Activated T-cell treated with anti-CD3 and anti-CD28 coated beads, Interleukin-2, amount 50 U/mL, for 48 hours (primary cell): ENCODE results near the gene AHSG.
A peak's percentile ranks its signal among the peaks of the same experiment; 100 is the strongest.
"Not testable (repeated sequence)": the region's sequence is repeated elsewhere in the genome, so short reads cannot be mapped to it uniquely, and the experiment has no call there.

ENCODE experiments used
- DNase-seq, 2 experiments: peaks; one replicate each; pipeline ENCODE4 v3.0.0-alpha.2; 2020

Gene AHSG

DNA sequence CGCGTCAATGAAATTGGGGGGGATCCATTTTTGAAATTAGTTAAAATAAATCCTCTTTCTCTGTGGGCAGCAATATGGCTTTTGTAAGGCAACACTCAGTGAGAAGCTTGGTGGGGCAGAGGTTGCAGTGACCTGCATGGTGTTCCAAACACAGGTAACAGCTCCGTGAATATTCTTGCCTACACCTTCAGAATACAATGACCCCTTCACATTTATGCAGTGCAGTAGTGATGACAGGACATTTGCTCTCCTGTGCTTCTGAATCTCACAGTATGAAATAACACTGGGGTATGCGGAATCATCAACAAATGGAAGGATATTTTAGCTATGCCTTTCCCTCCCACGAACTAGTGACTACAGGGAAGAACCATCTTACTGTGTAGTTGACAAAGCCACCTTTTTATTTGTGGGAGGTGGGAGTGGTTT, 6.9 kb downstream of the AHSG start:
- DNase-seq = no peak

DNA sequence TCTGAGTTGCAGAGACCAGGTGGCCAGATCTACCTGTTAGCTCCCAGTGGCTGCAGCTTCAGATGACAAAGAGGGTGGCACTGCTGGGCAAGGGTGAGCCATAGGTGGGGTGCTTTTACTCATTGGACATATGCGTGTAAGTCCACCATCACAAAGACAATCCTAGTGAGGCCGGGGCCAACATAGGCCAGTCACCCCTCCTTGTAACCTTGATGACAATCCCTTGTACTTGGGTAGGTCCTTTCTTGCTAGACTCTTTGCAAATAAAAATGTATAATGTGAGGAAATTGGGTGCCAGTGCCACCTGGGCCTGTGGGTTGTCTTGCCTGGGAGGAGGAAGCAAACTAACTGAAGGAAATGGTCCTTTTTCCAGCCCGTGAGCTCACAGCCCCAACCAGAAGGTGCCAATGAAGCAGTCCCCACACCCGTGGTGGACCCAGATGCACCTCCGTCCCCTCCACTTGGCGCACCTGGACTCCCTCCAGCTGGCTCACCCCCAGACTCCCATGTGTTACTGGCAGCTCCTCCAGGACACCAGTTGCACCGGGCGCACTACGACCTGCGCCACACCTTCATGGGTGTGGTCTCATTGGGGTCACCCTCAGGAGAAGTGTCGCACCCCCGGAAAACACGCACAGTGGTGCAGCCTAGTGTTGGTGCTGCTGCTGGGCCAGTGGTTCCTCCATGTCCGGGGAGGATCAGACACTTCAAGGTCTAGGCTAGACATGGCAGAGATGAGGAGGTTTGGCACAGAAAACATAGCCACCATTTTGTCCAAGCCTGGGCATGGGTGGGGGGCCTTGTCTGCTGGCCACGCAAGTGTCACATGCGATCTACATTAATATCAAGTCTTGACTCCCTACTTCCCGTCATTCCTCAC, 7.6 kb downstream of the AHSG start:
- DNase-seq = no peak

DNA sequence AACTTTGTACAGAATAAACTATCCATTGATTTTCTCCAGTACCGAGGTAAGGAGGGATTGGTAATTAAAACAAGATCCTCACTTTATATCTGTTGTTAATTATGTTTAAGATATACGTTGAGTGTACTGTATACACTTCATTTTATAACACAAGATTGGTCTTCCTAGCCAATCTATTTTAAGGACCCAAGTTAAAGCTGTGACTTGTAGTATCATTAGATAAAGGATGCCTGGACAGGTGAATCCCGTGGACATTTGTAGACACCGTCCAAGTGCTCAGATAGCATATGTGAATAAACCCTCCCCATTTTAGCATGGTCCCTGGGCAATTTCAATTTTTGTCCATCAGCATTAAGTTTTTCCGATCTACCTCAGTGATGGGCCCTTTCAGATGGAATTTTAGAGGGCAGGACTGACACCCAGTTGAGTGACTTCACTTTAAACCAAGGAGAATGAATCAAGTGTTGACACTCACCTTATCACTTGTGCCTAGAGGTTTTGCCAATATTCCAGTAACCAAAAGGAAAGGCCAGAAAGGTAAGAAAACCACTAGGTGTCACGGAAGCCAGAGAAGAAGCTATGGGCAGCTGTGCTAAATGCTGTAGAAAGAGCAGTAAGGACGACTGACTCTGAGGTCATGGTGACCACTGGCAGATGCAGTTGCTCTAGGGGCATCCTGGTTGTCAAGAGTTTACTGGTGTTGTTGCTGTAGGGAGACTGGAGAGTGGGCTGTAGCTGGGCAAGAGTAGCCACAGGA, 9.2 kb downstream of the AHSG start:
- no peak for DNase-seq

DNA sequence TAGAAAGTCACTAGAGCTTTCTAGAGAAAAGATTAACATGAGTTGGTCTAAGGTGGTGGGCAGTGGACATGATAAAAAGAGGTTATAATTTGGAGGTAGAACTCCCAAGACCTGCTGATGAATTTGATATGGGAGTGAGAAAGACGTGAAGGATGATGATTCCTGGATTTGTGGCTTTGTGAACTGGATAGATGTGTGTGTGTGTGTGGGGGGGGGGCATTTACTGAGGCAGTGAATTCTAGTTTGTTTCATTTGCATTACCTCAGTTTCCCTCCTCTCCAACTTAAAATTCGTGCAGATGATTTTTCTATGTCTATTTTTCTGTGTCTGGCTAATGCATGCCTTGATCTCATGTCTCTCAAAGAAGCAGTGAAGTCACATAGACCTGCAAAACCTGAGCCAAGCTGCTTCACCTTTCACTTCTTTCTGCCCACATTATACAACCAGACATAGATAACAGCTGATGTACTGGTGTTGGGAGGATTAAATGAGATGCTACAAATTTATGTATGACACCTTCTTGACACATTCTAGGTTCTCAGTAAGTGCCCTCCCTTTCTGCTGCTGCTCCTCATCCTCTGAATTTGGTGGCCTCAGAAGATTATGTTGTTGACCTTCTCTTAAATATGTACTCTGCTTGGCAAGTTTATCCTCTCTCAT, 9.9 kb downstream of the AHSG start:
- no peak for DNase-seq

DNA sequence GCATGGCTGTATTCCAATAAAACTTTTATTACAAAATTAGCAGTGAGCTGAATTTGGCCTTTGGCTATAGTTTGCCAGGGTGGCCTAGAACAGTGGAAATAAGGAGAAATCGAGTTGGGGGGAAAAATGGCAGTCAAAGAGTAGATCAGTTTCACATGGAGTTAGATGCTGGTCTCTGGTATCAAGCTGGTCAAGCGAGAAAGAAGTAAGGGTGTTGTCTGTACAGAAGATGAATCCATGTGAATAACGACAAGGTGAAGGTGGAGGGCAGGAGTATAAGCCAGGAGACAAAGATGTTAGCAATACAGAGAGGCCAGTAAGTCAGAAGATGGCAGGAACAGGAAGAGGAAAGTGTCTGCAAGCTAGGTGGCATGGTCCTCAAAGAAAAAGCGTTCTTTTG, 11.7 kb downstream of the AHSG start:
- no peak for DNase-seq

DNA sequence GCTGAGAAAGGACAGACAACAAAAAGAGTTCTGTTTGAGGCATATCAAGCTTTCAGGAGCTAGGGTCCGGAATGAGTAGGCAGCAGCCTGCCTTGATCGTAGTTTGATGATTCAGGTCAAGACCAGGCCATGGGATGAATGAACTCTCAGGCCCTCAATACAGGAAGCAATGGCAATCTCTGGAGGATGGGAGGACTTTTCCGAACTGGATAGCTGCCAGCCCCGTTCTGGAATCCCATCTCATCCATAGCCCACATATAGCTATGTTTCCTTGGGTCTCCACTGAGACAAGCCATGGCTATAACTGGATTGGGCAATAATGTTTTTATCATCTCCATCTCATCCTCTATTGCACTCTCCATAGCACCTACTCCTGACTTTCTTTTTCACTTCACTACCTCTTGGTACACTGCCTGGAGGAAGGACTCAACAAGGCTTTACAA, 12.8 kb downstream of the AHSG start:
- DNase-seq = no peak

DNA sequence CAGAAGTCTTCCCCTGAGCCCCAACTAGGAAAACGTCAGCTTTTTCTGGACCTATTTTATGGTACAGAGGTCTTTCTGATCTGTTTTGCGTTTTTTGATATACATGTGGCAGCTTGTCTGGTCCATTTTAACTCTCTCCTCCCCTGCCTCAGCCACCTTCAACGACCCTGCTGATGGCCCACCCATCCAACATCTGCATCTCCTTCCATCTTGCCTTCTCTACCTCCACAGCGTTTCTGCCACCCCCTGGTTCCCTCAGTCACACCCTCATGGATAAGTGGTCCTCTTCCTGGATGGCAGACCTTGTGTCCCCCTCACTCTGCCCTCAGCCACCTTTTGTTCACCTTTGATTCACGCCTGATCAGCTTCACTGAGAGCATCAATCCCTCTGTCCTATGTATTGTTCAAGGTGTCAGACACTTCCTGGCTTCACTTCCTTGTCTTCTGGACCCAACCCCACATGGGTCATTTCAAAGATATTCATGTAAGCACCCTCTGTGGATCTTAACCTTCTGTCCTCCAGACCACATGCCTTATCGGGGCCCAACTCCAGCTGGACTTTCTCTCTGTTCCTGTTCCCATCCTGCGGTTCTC, 13.5 kb downstream of the AHSG start:
- no peak for DNase-seq

DNA sequence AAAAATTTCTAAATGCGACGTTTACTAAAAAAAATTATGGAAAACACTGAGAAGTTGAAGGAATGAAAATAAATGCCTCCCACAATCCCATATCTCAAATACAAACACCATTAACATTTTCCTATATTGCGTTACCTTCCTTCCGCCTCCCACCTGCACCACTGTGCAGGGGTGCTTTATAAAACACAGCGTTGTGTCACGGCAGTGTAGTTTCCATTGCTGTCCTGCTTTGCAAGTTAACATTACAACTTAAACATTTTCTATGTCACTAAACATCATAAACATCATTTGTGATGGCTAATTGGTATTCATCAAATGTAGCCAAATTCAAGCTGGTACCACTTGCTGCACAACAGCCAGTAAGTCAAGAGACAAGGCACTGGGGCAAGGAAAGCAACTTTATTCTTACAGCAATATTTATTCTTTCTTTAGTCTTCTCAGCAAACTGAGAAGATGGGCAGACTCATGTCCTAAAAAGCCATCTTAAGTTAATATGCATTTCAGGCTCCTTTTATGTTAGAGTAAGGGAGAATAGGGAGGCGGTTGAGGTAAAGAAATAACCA, 15.1 kb downstream of the AHSG start:
- no peak for DNase-seq

DNA sequence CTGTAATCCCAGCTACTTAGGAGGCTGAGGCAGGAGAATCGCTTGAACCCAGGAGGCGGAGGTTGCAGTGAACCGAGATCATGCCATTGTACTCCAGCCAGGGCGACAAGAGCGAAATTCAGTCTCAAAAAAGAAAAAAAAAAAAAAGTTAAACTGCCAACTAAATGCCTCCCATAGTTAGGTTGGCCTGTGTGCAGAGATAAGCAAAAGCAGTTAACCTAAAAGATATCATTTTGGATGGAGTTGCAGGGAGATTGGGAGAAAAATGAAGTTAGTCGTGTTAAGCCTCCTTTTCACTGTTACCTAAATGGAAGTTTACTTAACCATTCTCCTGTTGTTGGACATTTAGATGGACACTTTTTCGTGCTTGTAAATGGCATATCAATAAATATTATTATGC, 15.9 kb downstream of the AHSG start:
- DNase-seq = no peak

DNA sequence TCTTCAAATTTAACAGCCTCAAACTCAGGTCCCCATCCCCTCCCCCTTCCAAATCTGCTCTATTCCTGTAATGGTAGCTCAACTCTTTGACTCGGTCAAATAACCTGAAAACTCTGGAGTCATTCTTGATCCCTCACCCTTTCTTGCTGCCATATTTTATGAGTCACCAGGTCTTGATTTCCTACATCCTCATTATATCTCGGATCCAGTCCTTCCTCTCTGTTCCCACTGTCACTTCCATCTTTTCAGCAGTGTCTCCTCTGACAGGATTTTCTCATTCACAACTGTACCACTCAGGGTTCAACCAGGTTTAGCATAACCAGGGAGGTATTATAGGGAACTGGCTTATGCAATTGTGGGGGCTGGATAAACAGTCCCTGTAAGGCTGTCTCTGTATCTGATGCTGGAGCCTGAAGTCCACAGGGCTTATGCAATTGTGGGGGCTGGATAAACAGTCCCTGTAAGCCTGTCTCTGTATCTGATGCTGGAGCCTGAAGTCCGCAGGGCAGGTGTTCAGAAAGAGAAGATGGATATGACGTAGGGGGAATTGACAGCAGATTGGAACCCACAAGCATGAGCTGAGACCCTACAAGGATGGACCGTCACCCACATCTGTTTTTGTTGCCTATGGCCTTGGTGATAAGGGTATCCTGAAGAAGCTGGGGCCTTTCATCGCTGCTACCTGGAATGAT, 18.2 kb downstream of the AHSG start:
- no peak for DNase-seq

DNA sequence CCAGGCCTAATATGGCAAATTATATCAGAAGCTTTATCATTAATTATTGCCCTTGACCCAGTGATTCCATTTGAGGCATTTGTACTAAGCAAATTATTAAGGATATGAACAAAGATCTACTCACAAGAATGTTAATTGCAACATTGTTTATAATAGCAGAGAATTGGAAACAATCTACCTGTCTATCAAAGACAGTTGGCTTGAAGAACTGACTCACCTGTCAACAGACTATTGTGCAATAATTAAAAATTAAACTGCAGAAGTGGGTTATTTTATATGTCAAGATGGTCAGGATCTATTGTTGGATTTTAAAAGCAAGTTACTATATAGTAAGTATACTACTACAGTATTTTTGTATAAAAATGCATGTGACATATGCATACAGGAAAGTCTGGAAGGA, 20.6 kb downstream of the AHSG start:
- DNase-seq = no peak

DNA sequence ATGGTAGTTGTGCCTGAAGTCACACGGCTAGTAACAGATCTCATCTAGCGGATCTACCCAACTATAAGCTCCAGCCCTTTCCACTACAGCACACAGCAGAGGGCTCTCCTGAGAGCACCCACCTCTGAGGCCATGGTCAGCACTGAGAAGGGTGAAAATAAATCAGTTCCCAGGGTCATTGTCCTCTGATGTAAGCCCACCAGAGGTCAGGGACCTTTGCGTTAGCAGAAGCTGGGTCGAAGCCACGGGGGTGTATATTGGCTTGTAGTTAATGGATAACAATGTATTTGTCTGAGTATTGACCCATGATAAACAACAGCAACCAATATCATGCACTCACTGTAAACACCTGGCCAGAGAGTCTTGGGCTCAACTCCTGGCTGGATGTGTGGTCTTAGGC, 21.3 kb downstream of the AHSG start:
- DNase-seq = not testable (repeated sequence)

DNA sequence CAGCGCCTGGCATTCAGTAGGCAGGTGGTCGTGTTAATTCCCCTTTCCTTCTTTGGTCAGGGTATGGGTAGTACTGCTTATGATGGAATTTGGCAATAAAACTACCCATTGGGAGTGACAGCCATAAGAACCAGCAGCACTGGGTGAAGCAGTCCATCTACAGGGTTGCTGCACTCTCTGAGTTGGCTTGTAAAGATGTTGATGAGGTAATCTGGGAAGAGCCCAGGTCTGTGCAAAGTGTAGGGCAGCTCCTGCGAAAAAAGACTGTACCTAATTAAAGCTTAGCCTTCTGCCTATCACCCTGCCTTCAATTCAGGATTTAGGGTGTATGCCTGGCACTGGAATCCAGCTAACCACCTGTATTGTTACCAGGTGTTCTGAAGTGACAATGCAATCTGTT, 22.7 kb downstream of the AHSG start:
- no peak for DNase-seq

DNA sequence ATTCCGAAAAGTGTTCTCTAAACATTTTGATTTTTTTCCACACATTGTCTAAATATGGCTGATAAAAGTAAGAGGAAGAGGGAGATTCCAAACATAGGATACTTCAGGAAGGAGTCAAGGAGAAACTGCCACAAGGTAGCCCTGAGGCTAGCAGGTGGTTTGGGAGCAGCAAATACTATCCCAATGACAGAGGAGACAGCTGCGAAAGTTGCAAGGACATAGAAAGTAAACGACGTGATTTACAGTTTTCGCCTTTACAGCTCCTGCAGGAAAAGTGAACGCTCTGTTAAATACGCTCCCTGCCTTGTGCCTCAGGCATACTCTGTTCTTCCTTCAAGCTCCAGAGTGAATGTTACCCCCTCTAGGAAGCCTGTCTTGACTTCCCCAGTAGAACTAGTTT, 23.7 kb downstream of the AHSG start:
- no peak for DNase-seq

DNA sequence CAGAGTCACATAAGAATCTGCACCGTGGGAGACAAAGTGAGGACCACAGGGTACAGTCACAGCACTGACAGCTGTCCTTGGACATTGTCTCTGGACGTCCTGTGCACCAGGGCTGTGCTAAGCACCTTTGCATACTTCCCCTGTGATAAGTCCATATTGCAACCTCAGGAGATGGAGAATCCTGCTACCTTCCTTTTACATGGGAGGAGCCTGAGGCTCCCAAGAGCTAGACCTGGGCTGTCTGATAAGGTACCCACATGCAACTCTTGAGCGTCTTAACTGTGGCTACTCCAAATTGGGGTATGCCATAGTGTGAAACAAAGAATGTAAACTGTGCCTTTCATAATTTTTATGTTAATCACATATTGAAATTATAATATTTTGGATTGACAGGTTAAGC, 24.8 kb downstream of the AHSG start:
- no peak for DNase-seq

DNA sequence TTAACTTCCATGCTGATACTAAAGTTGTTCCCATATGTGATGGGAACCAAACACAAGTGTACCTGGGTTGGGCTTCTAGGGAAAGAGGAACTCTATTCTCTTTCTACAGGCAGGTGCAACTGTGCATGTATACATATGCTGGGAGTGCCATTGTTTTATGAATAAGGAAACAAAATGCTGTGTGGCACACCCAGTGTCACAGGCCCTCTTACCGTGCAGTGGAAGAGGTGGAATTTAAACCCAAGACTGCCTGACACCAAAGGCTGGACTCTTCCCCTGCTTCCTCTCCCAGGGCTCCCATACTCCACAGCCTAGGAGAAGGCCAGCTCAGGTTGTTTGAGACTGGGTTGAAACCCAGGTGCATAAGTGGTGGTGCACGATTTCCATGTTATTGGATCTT, 25.4 kb downstream of the AHSG start:
- DNase-seq = no peak

DNA sequence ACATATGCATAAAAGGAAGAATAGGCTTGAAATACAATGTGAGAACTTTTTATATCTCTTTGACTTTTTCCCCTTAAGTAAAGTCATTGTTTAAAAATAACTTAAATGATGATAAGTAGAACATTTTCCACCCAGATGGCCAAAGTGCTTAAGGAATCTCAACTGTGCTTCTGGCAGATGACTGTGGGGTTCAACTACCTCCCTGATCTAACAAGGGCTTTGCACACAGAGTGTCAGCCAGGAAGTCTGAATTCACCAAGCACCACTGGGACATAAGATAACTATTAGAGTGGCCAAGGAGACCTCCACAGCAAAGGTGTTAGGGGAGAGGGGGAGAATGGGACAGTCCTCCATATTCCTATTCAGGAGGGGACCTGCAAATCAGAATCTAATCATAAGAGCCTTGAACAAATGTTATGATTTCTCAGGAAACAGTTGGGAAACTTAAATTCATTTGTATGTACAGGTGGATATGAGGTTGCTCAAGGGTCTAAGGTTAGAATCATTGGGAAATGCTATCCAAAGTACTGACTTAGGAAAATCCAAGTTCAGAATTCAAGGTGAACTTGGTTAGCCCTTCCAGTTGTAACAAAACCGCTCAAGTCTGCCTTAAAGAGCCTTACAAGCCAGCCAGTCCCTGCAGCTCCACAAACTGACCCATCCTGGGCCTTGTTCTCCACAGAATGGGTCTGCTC, 27.1 kb downstream of the AHSG start, which contains the start of gene FETUB:
TSS of gene FETUB (plus strand) at position 622 of the 695 bp plus-strand sequence. CDS start at position 684, 62 bp downstream.
- no peak for DNase-seq

DNA sequence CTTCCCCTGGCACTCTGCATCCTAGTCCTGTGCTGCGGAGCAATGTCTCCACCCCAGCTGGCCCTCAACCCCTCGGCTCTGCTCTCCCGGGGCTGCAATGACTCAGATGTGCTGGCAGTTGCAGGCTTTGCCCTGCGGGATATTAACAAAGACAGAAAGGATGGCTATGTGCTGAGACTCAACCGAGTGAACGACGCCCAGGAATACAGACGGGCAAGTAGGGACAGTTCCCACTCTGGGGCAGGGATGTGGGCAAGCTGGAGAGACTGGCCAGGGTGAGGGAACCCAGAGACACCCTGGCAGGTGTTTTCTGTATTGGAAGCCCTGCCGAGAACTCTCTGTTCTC, 27.6 kb downstream of the AHSG start:
- no peak for DNase-seq

DNA sequence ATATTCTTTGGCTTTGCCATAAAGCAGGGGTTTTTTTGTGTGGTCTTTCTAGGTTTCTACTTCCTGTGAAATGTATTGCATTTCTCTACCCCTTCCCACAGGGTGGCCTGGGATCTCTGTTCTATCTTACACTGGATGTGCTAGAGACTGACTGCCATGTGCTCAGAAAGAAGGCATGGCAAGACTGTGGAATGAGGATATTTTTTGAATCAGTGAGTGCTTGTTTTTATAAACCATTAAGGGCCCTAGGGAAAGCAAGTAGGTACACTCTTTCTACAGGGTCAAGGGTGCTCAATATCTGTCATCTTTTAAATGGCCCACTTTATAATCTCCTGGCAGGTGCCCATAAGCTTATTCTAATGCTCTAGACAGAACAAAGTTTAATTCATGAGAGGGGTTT, 28.1 kb downstream of the AHSG start:
- no peak for DNase-seq

DNA sequence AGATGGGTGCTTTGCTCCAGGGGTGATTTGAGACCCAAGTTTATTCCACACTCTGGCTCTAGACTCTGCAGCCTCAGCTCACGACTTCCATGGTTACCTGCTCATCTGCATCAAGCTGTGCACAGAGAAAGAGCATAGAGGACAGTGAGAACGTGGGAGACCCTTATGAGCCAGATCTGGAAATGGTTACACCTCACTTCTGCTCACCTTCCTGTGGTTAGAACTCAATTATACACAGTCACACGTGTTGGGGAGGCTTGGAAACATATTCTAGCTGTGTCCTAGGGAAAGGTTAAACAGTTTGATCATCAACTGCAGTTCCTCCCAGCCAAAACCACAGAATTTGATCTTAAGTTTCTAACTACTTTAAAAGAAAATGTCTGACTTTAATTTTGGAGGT, 29.2 kb downstream of the AHSG start:
- DNase-seq = peak in 1 of 2 experiments; percentile 21

DNA sequence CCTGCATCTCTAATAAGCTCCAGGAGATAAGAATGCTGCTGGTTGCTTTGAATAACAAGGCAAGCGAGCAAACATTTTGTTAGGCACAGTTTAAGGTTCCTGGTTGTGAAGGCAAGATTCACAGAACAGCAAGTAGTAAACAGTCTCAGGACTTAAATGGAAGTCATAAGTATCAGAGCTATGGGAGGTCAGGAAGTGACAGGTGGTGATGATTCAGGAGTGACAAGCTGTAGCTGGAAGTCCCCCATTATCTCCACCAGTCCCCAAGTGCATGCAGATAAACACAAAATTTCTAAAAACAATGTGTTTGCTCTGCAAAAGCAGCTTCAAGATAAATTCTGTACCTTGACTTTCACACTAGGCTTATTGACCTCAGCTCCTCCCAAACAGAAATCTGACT, 30.6 kb downstream of the AHSG start:
- peak in 1 of 2 experiments; percentile 20 for DNase-seq

DNA sequence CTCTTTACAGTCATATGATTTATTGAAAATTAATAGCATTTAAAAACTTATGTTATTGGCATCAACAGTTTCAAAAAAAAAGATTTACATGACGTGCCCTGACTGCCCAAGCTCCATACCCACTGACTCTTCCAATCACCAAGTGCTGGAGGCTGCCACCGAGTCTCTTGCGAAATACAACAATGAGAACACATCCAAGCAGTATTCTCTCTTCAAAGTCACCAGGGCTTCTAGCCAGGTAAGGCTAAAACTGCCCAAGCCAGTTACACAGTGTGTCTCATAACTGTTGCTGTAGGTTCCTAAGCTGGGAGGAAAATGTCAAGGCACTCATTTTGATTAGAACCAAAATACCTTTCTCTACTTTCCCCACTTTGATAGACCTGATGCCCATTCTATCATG, 31.8 kb downstream of the AHSG start:
- no peak for DNase-seq
